H9 (cell line): ENCODE data around the gene GLCE. TPM values are rescaled to one million over a fixed set of nuclear protein-coding genes. Genes with fewer than 3 reads are reported as not detected.

Experiments used
- DNase-seq: peaks from one replicate; pipeline ENCODE4 v3.0.0-alpha.2; 2017
- H2AFZ ChIP-seq: one replicate; pipeline ENCODE4 v1.6.1; 2013; ENCODE audit warnings: mild to moderate bottlenecking, low read length, control low read depth, moderate library complexity
- H2AK5ac ChIP-seq: 2 replicates; pipeline ENCODE4 v1.6.1; 2013; ENCODE audit warnings: low read length, control low read depth, mixed read lengths; ENCODE audit not compliant: insufficient read length
- H2BK120ac ChIP-seq: one replicate; pipeline ENCODE4 v1.6.1; 2013; ENCODE audit warnings: low read depth, mild to moderate bottlenecking, low read length, control low read depth, inconsistent platforms; ENCODE audit not compliant: poor library complexity, severe bottlenecking
- H2BK12ac ChIP-seq: 2 replicates; pipeline ENCODE4 v1.6.1; 2013; ENCODE audit warnings: low read length, control low read depth, mixed read lengths, low read depth; ENCODE audit not compliant: insufficient read length
- H2BK15ac ChIP-seq: 2 replicates; pipeline ENCODE4 v1.6.1; 2013; ENCODE audit warnings: low read depth, low read length, control low read depth
- H2BK20ac ChIP-seq: one replicate; pipeline ENCODE4 v1.6.1; 2013; ENCODE audit warnings: low read depth, mild to moderate bottlenecking, low read length, control low read depth, inconsistent platforms; ENCODE audit not compliant: poor library complexity, severe bottlenecking
- H2BK5ac ChIP-seq: 2 replicates; pipeline ENCODE4 v1.6.1; 2013; ENCODE audit warnings: low read length, control low read depth, mixed read lengths; ENCODE audit not compliant: insufficient read length
- H3K14ac ChIP-seq: 2 replicates; pipeline ENCODE4 v1.6.1; 2013; ENCODE audit warnings: low read length, control low read depth; ENCODE audit not compliant: insufficient read depth
- H3K18ac ChIP-seq: 2 replicates; pipeline ENCODE4 v1.6.1; 2013; ENCODE audit warnings: low read depth, mild to moderate bottlenecking, mixed read lengths, low read length, control low read depth; ENCODE audit not compliant: insufficient read length
- H3K23ac ChIP-seq: 2 replicates; pipeline ENCODE4 v1.6.1; 2013; ENCODE audit warnings: low read length, control low read depth, mixed read lengths, low read depth; ENCODE audit not compliant: insufficient read length
- H3K23me2 ChIP-seq: 2 replicates; pipeline ENCODE4 v1.6.1; 2013; ENCODE audit warnings: low read depth, mild to moderate bottlenecking, mixed read lengths, low read length, control low read depth; ENCODE audit not compliant: insufficient read length, poor library complexity, severe bottlenecking
- H3K27ac ChIP-seq: 2 replicates; pipeline ENCODE4 v1.5.1; 2013; ENCODE audit warnings: low read length, control low read depth, mixed read lengths, low read depth; ENCODE audit not compliant: insufficient read length
- H3K27me3 ChIP-seq: 2 replicates; pipeline ENCODE4 v1.6.1; 2013; ENCODE audit warnings: low read length, control low read depth, inconsistent platforms; ENCODE audit not compliant: insufficient read depth
- H3K4ac ChIP-seq: 2 replicates; pipeline ENCODE4 v1.6.1; 2013; ENCODE audit warnings: low read depth, mild to moderate bottlenecking, control low read depth, inconsistent platforms, low read length, moderate library complexity
- H3K4me1 ChIP-seq: 2 replicates; pipeline ENCODE4 v1.6.1; 2013; ENCODE audit warnings: low read length, control low read depth, inconsistent platforms; ENCODE audit not compliant: insufficient read depth
- H3K4me2 ChIP-seq: 2 replicates; pipeline ENCODE4 v1.6.1; 2013; ENCODE audit warnings: low read length, control low read depth, mixed read lengths; ENCODE audit not compliant: insufficient read length, insufficient read depth
- H3K56ac ChIP-seq: 2 replicates; pipeline ENCODE4 v1.6.1; 2013; ENCODE audit warnings: low read depth, mild to moderate bottlenecking, mixed read lengths, low read length, control low read depth; ENCODE audit not compliant: insufficient read length
- H3K79me1 ChIP-seq: 2 replicates; pipeline ENCODE4 v1.6.1; 2013; ENCODE audit warnings: low read depth, mild to moderate bottlenecking, moderate library complexity, low read length, control low read depth, inconsistent platforms; ENCODE audit not compliant: insufficient read depth, poor library complexity, severe bottlenecking
- H3K79me2 ChIP-seq: 2 replicates; pipeline ENCODE4 v1.6.1; 2013; ENCODE audit warnings: low read length, control low read depth, inconsistent platforms; ENCODE audit not compliant: insufficient read depth
- H3K9ac ChIP-seq: 2 replicates; pipeline ENCODE4 v1.6.1; 2013; ENCODE audit warnings: low read length, control low read depth, mixed read lengths; ENCODE audit not compliant: insufficient read length; ENCODE audit errors: extremely low read depth
- H3K9me3 ChIP-seq: one replicate; pipeline ENCODE4 v1.6.1; 2013; ENCODE audit warnings: low read depth, low read length, inconsistent platforms; ENCODE audit not compliant: control insufficient read depth
- H3T11ph ChIP-seq: one replicate; pipeline ENCODE4 v1.6.1; 2013; ENCODE audit warnings: mild to moderate bottlenecking, low read length, control low read depth, inconsistent platforms
- H4K20me1 ChIP-seq: one replicate; pipeline ENCODE4 v1.6.1; 2013; ENCODE audit not compliant: control insufficient read depth, insufficient read length, insufficient read depth
- H4K5ac ChIP-seq: 2 replicates; pipeline ENCODE4 v1.6.1; 2013; ENCODE audit warnings: low read depth, mild to moderate bottlenecking, mixed read lengths, low read length, control low read depth; ENCODE audit not compliant: insufficient read length
- H4K8ac ChIP-seq: replicated peaks from 2 replicates; pipeline ENCODE4 v1.6.1; 2013; ENCODE audit warnings: low read length, control low read depth, mixed read lengths, low read depth; ENCODE audit not compliant: insufficient read length
- H4K91ac ChIP-seq: 2 replicates; pipeline ENCODE4 v1.6.1; 2013; ENCODE audit warnings: low read depth, mild to moderate bottlenecking, moderate library complexity, mixed read lengths, low read length, control low read depth; ENCODE audit not compliant: insufficient read length
- H3K27ac Mint-ChIP-seq, 3 experiments: 2 replicates in 2 of 3; 3 replicates in 1 of 3; pipeline ENCODE4 v1.8.0; 2020 to 2021; ENCODE audit warnings: mixed read lengths in 3 of 3, mild to moderate bottlenecking in 1 of 3, moderate library complexity in 1 of 3
- H3K27me3 Mint-ChIP-seq: 2 replicates; pipeline ENCODE4 v1.8.0; 2021; ENCODE audit warnings: low read depth, mild to moderate bottlenecking, moderate library complexity, mixed read lengths
- H3K36me3 Mint-ChIP-seq, 3 experiments: 2 replicates in 2 of 3; 3 replicates in 1 of 3; pipeline ENCODE4 v1.8.0; 2020 to 2021; ENCODE audit warnings: low read depth in 3 of 3, mixed read lengths in 3 of 3; ENCODE audit not compliant: insufficient read depth in 1 of 3
- H3K4me1 Mint-ChIP-seq, 2 experiments: 2 replicates each; pipeline ENCODE4 v1.8.0; 2020; ENCODE audit warnings: mixed read lengths in 2 of 2
- H3K4me3 Mint-ChIP-seq, 2 experiments: 2 replicates in 1 of 2; 3 replicates in 1 of 2; pipeline ENCODE4 v1.8.0; 2020 to 2021; ENCODE audit warnings: mild to moderate bottlenecking in 2 of 2, mixed read lengths in 2 of 2, moderate library complexity in 1 of 2
- H3K9me3 Mint-ChIP-seq, 2 experiments: 2 replicates in 1 of 2; 3 replicates in 1 of 2; pipeline ENCODE4 v1.8.0; 2020; ENCODE audit warnings: mild to moderate bottlenecking in 2 of 2, mixed read lengths in 2 of 2, moderate library complexity in 1 of 2
- WGBS: extraction: QIAGEN DNeasy Blood & Tissue Kit; methylation state at CpG from one replicate; pipeline ENCODE4 v1.1.7; 2013; ENCODE audit warnings: missing lambda C conversion rate, low lambda C conversion rate, mixed read lengths; ENCODE audit not compliant: insufficient read length; ENCODE audit errors: extremely low coverage; 5-methylcytosine and 5-hydroxymethylcytosine counted together
- total RNA-seq: library from RNA; stranded (reverse); gene quantifications from 2 replicates; pipeline ENCODE4 v1.2.1, GENCODE V29; 2021
- TF ChIP-seq, protein P1 (sequence below): fragments of 200-600 bp; sonication (generic); conservative IDR thresholded peaks from 3 replicates; pipeline ENCODE4 v1.8.0; 2021; ENCODE audit warnings: antibody characterized with exemption, mild to moderate bottlenecking

GLCE gene
- total RNA-seq, 1 experiment from 2014 or later, result 12.2 TPM

DNA sequence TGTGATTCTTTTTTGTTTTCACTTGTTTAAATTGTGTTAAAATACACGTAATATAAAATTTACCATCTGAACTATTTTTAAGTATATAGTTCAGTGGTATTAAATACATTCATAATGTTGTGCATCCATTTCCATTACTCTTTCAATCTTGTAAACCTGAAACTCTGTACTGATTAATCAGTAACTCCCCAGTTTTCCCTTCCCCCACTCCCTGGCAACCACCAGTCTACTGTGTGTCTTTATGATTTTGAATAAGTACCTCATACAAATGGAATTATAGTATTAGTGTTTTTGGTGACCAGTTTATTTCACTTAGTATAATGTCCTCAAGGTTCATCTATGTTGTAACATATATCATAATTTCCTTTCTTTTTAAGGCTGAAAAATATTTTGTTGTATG lies 59.3 kb downstream of the GLCE start:
- H3K79me2 ChIP-seq, result no peaks in the 10 kb centered on the region

More for the DNA sequence above, 59.3 kb downstream of the GLCE start:
- no peak overlapping the region for H3K23ac ChIP-seq
- H3K27ac ChIP-seq, result no peak overlapping the region
- H3K14ac ChIP-seq, result no peak overlapping the region
- no peaks in the 10 kb centered on the region for H4K20me1 ChIP-seq
- H2BK20ac ChIP-seq, result no peak overlapping the region
- no peak overlapping the region for H3K4ac ChIP-seq
- Mint-ChIP-seq H3K4me1 (peaks cover 8 to 9% of the 10 kb centered on the region in 2 experiments), H3K4me3 (no peak overlapping the region), H3K27ac (no peak overlapping the region), H3K27me3 (no peaks in the 10 kb centered on the region), H3K36me3 (peaks cover 0 to 25% (median 18%) of the 10 kb centered on the region in 3 experiments), H3K9me3 (peaks cover 7 to 13% of the 10 kb centered on the region in 2 experiments; a peak in 4 of 5 replicates)
- no peaks in the 10 kb centered on the region for H3K79me1 ChIP-seq
- TF ChIP-seq, protein P1, sequence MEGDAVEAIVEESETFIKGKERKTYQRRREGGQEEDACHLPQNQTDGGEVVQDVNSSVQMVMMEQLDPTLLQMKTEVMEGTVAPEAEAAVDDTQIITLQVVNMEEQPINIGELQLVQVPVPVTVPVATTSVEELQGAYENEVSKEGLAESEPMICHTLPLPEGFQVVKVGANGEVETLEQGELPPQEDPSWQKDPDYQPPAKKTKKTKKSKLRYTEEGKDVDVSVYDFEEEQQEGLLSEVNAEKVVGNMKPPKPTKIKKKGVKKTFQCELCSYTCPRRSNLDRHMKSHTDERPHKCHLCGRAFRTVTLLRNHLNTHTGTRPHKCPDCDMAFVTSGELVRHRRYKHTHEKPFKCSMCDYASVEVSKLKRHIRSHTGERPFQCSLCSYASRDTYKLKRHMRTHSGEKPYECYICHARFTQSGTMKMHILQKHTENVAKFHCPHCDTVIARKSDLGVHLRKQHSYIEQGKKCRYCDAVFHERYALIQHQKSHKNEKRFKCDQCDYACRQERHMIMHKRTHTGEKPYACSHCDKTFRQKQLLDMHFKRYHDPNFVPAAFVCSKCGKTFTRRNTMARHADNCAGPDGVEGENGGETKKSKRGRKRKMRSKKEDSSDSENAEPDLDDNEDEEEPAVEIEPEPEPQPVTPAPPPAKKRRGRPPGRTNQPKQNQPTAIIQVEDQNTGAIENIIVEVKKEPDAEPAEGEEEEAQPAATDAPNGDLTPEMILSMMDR, result no peak
- H2AFZ ChIP-seq, result no peak overlapping the region
- WGBS, result no CpG with 5 or more reads among the region's 1 CpG
- no peak overlapping the region for H2BK120ac ChIP-seq
- H4K5ac ChIP-seq, result no peak overlapping the region
- H3K4me1 ChIP-seq, result no peaks in the 10 kb centered on the region
- H3K56ac ChIP-seq, result no peak overlapping the region
- no peak overlapping the region for H4K91ac ChIP-seq
- no peaks in the 10 kb centered on the region for H3K23me2 ChIP-seq
- no peak overlapping the region for H3K18ac ChIP-seq
- H2BK5ac ChIP-seq, result no peak overlapping the region
- no peak overlapping the region for H3K9ac ChIP-seq
- no peak overlapping the region for H3T11ph ChIP-seq
- H2BK12ac ChIP-seq, result no peak overlapping the region
- H3K27me3 ChIP-seq, result no peaks in the 10 kb centered on the region
- H2BK15ac ChIP-seq, result no peak overlapping the region
- H3K9me3 ChIP-seq, result no peaks in the 10 kb centered on the region
- no peak overlapping the region for H4K8ac ChIP-seq
- no peak for DNase-seq
- no peak overlapping the region for H2AK5ac ChIP-seq
- no peak overlapping the region for H3K4me2 ChIP-seq
